GM12891 (cell line): Measurements from ENCODE around the gene AHCYL2.
"Not testable (repeated sequence)": the region's sequence is repeated elsewhere in the genome, so short reads cannot be mapped to it uniquely, and the experiment has no call there.

ENCODE experiments used
- PAX5 ChIP-seq: IDR thresholded peaks from 2 replicates; pipeline ENCODE4 v1.6.1; 2011; ENCODE audit warnings: low read length, moderate library complexity, mild to moderate bottlenecking; ENCODE audit not compliant: insufficient read depth, severe bottlenecking
- POLR2A ChIP-seq: IDR thresholded peaks from 2 replicates; pipeline ENCODE4 v1.6.1; 2011; ENCODE audit warnings: low read depth, low read length, control low read depth
- POLR2AphosphoS5 ChIP-seq: IDR thresholded peaks from 2 replicates; pipeline ENCODE4 v1.6.1; 2011; ENCODE audit warnings: low read depth, low read length, control low read depth
- POU2F2 ChIP-seq: IDR thresholded peaks from 2 replicates; pipeline ENCODE4 v1.6.1; 2011; ENCODE audit warnings: low read depth, mild to moderate bottlenecking, control low read depth, low read length, moderate library complexity
- SPI1 ChIP-seq: IDR thresholded peaks from 2 replicates; pipeline ENCODE4 v1.6.1; 2011; ENCODE audit warnings: low read depth, low read length, control low read depth
- TAF1 ChIP-seq: IDR thresholded peaks from 2 replicates; pipeline ENCODE4 v1.6.1; 2011; ENCODE audit warnings: low read depth, low read length, control low read depth

DNA sequence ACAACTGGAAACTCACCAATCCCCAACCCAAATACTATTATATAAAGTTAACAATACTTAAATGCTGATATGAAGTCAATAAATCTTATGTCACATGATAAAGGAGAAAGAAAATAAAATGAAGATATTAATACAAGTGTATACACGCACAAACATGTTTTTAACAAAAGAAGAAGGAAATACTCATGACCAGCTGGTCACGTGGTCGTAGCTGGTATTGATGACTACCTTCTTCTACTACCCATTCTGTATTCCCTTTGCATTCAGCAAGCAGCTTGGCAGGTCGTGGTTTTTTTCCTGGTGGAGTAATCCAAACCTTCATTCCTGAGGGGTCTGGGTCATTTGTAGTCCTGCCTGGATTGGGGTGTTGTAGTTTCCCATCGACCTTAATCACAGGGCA is 219.9 kb downstream of the AHCYL2 start:
- not testable (repeated sequence) for TF ChIP-seq POLR2AphosphoS5, SPI1, TAF1, POLR2A, POU2F2, PAX5
